Choroid plexus epithelial cell (primary cell): ENCODE data around the gene OR4P4.

Source experiments
- DNase-seq: peaks from one replicate; pipeline ENCODE4 v3.0.0-alpha.2; 2010; ENCODE audit warnings: low read depth
- H3K4me3 ChIP-seq: 2 replicates; pipeline ENCODE4 v1.5.1; 2011; ENCODE audit warnings: low read depth, mild to moderate bottlenecking, control low read depth, low read length, moderate library complexity
- CTCF ChIP-seq: conservative IDR thresholded peaks from 2 replicates; pipeline ENCODE4 v1.5.1; 2011; ENCODE audit warnings: low read depth, mild to moderate bottlenecking, control low read depth, inconsistent platforms, low read length, moderate library complexity

OR4P4 gene

GRCh38 chr11:55634813-55635212 is at the start of gene OR4P4:
Gene OR4P4, plus strand, starts transcription at chr11:55635113.
- H3K4me3 ChIP-seq, result no peak within 1 kb of the TSS
- no peak for DNase-seq
- TF ChIP-seq CTCF, result no peak

GRCh38 chr11:55607545-55607944 is 27.4 kb upstream of the OR4P4 start, which contains the start of gene OR4C11:
Gene OR4C11, minus strand, starts transcription at chr11:55607645. Its CDS starts 3,272 bp downstream, at chr11:55604373.
- TF ChIP-seq CTCF, result no peak
- H3K4me3 ChIP-seq, result no peak within 1 kb of the TSS
- DNase-seq, result no peak

GRCh38 chr11:55624531-55624930 is 10.4 kb upstream of the OR4P4 start:
- no peak for DNase-seq
- no peak overlapping the region for H3K4me3 ChIP-seq
- no peak for TF ChIP-seq CTCF

- no peak within 1 kb of the TSS for H3K4me3 ChIP-seq
- no peak for DNase-seq
- no peak for TF ChIP-seq CTCF
Observed at GRCh38 chr11:55648027-55648426, 13.1 kb downstream of the OR4P4 start, which contains the start of gene OR4S2. Gene OR4S2, plus strand, starts transcription at chr11:55648327. Its CDS starts 2,577 bp downstream, at chr11:55650904.

GRCh38 chr11:55652560-55652959 is 17.6 kb downstream of the OR4P4 start:
- no peak for DNase-seq
- TF ChIP-seq CTCF, result no peak

GRCh38 chr11:55655096-55655495 is 20.2 kb downstream of the OR4P4 start:
- H3K4me3 ChIP-seq, result no peak overlapping the region
- no peak for TF ChIP-seq CTCF
- DNase-seq, result no peak

More at GRCh38 chr11:55652560-55652959, 17.6 kb downstream of the OR4P4 start:
- H3K4me3 ChIP-seq, result no peak overlapping the region

GRCh38 chr11:55658031-55658573 is 23.2 kb downstream of the OR4P4 start:
- TF ChIP-seq CTCF, result no peak
- no peak for DNase-seq
- no peak overlapping the region for H3K4me3 ChIP-seq
